ENCODE data around the gene SLC24A3.

The SLC24A3 gene

DNA sequence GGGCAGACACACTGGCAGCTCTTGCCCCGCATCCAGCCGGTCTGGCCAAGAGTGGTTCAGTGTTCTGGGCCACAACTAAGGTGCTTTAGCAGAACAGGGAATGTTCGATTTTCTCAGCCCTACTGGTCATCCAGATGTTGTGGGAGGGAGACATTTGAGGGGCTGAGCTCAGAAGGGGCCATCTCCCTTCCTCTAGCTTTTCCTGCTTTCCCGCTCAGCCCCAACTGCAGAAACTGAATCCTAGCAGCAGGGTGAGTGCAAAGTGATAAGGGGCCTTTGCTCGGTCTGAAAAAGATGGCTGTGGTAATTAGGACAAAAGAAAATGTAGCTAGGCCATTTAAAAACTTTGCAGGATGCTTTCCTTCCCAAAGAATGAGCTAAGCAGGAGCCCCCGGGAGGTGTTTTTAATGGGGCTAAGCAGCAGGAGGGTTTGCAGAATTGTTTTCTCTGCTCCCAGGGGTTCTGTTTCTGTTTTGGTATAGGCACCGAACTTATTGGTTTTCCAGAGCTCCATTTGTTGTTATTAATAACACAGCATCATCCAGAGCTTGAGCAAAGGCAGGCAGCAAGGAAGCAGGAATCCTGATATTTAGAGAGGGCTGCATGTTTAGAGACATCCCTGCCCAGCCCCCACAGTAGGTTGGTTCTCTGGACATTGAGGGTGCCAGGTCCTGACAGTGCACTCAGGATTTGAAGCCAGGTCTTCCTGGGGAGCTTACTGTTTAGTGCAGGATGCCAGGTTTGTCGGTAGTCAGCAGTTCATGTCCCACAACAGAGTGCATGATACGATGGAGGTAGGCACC, 210.9 kb downstream of the SLC24A3 start:
- no peak for DNase-seq (ENCODE audit: low read depth in 2 of 3, low spot score in 1 of 3)

DNA sequence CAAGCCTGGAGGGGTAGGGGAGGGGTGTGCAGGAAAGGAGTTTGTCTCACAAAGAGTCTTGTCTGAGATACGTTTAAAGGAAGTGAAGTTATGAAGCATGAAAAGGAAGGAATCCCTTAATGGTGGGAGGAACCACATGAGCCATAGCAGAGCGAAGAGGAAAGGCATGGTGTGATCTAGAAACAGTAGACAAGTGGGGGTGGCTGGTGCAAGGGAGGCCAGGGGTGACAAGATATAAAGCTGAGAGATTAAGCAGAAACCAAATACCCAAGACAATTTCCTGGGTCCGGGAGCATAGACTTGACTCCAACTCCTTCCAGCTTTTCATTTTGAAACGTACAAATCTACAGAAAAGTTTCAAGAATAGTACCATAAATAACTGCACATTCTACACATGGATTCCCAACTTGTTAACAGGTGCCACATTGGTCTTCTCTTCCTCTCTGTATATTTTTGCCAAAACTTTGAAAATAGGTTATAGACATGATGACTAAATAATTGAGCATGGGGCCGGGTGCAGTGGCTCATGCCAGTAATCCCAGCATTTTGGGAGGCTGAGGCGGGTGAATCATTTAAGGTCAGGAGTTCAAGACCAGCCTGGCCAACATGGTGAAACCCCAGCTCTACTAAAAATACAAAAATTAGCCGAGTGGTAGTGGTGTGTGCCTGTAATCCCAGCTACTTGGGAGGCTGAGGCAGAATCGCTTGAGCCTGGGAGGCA, 211.6 kb downstream of the SLC24A3 start:
- no peak for DNase-seq (ENCODE audit: low read depth in 2 of 3, low spot score in 1 of 3)

DNA sequence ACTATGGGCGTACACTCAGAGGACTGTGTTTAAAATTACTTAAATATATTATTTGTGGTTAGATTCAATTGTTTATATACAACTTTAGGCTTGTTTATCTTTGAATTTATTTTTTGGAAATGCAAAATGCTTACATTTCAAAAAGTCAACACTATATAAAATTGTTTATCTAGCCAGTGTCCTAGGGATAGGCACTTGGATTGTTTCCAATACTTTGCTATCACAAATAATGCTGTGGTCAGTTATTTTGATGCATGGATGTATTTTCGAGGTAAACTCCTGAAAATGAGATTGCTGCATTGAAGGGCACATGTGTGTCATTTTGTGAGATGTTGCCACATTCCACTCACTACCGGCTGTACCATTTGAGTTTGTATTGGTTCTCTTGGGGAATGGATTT, 213.9 kb downstream of the SLC24A3 start:
- DNase-seq (ENCODE audit: low read depth in 2 of 3, low spot score in 1 of 3): no peak

DNA sequence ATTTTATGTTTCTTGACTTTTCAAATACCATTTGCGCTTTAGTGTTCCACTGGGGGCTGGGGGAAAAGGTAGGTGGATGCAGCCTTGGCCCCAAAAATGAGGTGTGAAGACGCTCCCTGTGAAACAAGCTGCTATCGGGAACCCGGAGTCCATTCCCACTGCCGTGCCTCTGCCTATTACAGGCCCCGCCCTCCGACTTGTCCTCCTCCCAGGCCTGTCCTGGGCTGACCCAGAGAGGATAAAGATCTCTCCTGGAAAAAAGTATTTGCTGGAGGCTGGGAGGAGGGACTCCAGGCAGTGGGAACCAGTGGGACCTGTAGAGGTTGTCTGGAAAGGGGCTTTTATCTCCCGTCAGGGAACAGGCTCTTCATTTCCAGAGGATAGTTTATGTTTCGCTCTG, 215.0 kb downstream of the SLC24A3 start:
- DNase-seq (ENCODE audit: low read depth in 2 of 3, low spot score in 1 of 3): no peak

DNA sequence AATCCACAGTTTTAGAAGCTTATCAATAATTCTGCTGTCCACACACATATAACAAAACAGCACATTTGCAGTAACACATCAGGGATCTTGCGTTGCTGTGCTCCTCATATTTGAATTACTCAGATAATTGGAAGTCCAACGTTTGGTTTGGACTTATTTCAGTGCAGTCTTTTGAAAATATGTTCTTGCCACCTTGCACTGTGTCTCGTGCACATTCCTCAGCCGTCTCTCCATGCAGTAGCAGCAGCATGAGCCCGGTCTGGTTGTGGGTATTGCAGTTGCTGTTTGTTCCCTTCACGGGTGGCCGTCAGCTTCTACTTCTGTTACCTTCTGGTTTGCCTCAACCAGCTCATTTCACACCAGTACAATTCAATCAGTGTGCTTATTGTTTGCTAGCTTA, 215.5 kb downstream of the SLC24A3 start:
- no peak for DNase-seq (ENCODE audit: low read depth in 2 of 3, low spot score in 1 of 3)

DNA sequence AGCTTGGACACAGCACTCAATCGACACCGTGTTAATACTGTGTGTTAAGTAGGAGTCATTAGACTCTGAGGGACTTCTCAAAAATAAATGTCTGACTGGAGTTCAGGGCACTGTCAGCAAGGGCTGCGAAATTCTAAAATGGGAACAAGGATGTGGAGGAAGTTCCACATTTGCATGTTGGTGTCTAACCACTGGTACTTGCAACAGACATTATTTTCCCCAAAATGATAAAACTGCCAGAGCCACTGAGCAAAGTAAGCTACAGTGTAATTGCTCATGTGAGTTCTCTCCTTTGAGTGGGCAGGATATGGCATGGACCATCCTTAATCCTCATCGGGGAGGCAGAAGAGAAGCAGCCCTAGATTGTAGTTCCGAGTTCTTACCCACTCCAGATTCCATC, 215.9 kb downstream of the SLC24A3 start:
- DNase-seq (ENCODE audit: low read depth in 2 of 3, low spot score in 1 of 3): no peak

DNA sequence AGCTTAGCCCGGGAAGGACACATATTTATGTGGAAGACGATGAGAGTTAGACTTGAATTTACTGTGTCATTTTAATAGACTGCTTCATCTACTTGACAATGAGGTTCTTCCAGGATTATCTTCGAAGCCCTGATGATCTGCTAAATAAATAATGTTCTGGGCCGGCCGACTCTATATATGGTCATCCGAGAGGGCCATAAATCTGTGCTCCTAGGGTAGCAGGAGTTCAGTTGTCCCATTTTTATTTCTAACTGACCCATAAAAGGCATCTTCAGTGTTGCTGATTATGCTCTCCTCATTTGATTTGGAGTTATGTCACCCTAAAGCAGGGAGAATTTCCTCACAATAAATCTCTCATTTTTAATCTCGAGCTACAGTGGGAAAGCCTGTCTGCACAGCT, 217.1 kb downstream of the SLC24A3 start:
- no peak for DNase-seq (ENCODE audit: low read depth in 2 of 3, low spot score in 1 of 3)

DNA sequence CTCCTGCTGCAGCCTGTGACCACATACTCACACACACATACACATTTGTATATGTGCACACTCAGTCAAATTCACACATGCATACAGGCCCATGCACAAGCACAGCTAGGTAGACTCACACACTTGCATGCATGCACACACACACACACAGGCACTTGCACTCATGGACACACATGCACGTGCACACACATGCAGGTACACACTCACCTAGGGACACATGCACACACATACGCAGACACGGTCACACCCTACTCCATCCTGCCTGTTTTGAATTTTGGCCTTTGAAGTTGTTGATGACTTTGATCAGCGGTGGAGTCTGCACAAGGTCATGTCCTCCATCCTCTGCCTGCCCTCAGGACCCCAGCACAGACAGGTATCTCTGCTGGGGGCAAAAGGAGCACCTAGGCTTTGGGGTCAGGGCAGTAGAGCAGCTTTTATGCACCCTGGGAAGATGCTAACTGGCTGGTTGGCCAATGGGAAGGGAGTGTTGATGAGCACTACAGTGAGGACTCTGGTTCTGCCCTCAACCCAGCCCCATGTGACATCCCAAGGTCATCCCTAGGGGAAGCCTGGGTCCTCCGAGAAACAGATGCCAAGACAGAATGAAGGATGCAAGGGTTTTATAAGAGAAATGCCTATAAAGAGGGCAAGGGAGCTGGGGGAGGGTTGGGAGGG, 218.3 kb downstream of the SLC24A3 start:
- no peak for DNase-seq (ENCODE audit: low read depth in 2 of 3, low spot score in 1 of 3)

DNA sequence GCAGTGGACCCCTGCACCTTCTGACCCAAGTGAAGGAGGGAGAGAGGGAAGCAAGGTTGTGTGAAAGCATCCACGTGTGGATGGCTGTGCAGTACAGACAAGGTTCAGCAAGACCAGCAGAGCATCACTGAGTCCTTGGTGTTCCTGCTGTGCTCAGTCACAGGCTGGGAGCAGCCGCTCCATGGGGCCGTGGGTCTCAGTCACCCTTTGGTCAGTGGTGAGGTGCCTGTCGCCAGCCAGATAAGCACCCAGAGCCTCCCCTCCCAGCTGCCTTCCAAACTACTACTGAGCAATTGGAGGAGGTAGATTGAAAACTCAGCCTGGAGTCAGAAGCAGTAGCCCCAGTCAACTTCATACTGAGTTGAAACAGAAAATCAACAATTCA, 218.9 kb downstream of the SLC24A3 start:
- no peak for DNase-seq (ENCODE audit: low read depth in 2 of 3, low spot score in 1 of 3)

DNA sequence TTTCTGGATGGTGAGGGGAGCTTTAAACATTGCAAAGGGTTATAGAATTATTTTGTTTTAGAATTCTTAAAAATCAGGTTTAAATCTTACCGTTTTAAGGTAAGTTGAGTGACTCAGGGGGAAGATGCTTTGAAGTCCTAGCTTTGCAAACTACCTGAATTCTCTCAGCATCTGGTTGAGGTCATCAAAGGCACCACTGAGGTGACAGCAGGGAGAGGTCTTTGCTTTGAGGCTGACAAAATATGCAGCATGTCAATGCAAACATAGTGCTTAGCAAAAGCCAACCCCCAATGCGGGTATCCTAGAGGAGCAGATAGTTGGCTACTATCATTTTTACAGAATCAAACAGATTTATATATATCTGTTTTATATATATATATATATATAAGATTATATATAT, 219.5 kb downstream of the SLC24A3 start:
- no peak for DNase-seq (ENCODE audit: low read depth in 2 of 3, low spot score in 1 of 3)

DNA sequence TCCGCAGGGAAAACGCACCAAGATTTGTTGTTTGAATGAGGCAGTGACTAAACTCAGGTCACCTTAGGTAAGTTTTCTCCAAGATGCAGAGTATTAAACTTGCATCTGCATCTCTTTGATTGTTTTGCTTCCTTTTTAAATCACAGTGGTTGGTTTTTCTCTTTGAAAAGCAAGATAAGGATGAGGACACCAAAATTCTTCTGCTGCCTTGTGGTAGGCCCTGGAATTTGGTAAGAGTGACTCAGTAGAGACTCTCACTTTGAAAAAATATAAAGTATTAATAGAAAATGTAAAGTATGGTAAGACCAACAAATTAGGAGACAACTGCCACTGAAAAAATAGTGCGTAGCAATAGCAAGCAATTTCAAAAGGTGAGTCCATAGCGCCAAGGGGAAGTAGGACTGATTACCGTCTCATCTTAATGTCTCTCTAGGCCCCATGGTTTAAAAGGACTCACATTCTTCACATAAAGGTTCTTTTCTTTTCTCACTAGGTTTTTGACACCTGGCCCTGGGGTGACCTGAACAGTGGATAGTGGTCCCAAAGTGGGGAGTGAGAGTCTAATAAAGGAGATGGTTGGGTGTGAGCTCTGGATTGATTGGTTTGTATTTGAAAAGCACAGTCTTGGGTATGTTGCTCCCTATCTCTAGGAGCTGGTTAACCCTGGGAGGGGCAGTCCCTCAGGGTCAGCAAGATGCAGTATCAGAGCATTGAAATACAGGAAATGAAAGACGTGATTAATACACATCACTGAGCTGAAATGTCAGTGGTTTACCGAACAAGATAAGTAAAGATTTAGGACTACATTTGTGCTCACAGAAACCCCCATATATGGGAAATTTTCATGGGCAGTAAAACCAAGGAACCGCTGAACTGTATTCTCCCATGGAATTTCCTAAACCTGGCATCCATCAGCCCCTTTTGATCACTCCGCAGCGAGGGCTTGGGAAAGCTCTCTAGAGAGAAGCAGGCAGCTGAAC, 221.2 kb downstream of the SLC24A3 start:
- DNase-seq (ENCODE audit: low read depth in 2 of 3, low spot score in 1 of 3): no peak

DNA sequence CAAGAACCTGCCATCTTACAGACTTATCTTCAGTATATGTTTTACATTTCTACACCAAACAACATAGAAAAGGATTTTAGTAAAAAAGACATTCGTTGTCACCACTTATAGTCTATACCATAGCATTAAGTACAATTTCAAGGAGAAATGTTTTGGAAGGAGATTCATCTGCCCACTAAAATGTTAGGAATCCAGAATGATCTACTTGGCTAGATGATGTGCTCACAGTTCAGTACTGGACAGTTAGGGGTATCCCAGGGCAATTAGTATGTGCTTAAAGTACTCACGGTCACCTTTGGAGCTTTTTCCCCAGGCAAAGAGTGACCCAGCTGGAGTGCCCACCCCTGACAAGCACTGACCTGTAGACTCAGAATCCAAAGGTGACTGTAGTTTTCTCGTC, 222.9 kb downstream of the SLC24A3 start:
- DNase-seq (ENCODE audit: low read depth in 2 of 3, low spot score in 1 of 3): no peak

DNA sequence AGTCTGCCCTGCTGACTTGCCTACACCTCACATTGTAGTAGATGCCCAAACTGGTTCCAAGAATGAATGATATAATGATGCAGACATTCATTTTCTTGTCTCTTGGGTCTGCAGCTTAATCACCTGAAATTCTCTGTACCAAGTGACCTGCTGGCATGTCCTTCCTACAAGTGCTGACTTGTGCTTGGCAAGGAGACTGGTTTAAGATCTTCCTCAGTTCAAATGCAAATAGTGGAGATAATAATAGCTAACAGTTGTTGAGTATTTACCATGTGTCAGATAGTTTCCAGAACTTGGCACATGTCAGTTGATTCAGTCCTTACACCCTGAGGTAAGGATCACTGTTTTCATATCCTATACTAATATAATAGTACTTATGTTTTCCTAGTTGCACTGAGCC, 223.4 kb downstream of the SLC24A3 start:
- no peak for DNase-seq (ENCODE audit: low read depth in 2 of 3, low spot score in 1 of 3)

DNA sequence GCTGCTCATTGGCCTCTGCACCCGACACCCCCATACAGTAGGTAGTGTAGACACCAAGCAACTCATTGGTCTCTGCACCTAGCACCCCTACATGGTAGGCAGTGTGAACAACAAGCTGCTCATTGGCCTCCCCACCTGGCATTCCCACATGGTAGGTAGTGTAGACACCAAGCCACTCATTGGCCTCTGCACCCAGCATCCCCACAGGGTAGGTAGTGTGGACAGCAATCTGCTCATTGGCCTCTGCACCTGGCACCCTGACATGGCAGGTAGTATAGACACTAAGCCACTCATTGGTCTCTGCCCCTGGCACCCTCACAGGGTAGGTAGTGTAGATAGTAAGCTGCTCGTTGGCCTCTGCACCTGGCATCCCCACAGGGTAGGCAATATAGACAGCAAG, 226.0 kb downstream of the SLC24A3 start:
- DNase-seq (ENCODE audit: low read depth in 2 of 3, low spot score in 1 of 3): no peak

DNA sequence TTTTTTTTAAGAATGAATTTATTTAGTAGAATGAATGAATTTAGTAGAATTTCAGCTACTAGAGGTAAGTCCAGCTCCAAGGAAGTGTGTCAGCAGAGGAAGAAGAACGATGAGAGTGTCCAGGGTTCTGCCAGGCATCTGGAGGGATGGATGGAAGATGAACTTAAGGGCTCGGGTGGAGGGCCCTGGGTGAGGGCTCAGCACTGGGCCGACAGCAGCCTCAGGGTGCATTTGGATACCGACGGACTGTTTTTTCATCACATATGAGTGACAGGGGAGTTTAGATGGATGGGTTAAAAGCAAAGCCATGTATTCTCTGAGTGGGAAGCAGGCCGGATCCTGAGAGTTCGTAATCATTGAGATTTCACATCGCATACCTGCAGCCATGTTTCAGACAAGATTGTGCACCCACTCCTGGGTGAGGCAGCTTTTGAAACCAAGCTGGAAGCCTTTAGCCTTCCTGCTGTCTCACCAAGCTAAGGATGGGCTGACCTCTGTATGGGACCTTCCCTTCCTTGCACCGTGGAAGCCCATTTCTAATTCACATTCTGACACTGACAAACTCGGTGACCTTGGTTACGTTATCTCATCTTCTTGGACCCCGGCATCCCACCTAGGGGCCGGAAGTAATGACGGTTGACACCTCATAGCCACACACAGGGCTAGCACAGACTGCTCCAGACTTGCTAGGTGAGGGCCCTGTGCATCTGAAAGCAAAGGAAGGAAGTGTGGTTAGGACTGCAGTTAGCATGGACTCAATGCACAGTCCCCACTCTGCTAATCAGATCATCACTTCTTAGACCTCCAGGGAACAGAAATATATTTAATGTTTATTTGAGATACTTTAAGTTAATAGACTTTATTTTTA, 228.5 kb downstream of the SLC24A3 start:
- no peak for DNase-seq (ENCODE audit: low read depth in 2 of 3, low spot score in 1 of 3)

DNA sequence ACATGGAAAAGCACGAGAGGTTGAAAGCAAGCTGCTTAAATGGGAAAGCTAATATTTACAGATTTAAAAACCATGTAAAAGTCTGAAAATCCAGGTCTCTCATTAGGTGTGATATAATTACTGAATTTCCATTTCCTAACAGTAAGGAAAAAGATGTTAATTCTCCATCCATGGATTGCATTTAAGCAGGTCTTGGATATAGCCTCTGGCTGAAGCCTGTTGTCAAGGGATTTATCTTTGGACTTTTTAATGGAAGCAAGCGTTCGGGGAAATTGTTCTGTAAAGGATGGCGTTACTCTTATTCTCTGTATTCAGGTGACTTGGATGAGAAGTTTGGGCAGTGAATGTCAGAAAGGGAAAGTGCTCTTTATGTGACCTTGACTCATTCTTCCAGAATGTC, 233.8 kb downstream of the SLC24A3 start:
- no peak for DNase-seq (ENCODE audit: low read depth in 2 of 3, low spot score in 1 of 3)

DNA sequence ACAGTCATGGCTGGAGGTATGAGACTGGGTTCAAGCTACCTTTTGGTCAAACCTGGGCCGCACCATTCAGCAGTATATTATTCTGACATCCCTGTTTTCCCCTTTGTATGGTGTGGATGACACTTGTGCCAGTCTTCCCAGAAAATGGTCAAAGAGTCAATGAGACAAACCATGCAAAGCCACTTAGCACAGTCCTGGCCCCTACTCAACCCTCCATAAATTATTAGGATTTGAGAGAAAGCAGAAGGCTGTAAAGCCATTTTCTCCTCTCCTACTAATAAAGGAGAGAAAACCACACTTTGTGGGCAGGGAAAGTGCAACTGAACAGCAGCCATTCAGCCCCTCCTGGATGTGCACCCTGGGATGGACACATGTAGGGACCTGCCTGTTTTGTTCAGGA, 236.2 kb downstream of the SLC24A3 start:
- DNase-seq (ENCODE audit: low read depth in 2 of 3, low spot score in 1 of 3): no peak

DNA sequence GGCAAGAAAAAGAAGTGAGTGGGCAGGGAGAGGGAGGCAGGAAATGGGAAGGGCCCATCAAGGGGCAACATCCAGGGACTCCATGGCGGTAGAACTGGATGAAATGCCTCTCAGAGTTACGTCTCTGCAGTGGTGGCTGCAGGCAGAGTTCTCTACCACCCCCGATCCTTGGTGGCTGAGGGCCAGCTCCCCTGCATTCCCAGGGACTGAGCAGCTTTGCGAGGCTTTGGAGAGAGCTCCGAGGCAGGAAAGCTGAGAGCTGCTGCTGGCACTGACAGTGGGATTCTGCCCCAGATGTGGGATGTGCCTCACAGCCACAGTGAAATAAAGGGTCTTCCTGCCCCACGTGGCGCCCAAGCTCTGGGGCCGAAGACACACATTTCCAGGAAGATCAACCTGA, 236.6 kb downstream of the SLC24A3 start:
- DNase-seq (ENCODE audit: low read depth in 2 of 3, low spot score in 1 of 3): no peak

DNA sequence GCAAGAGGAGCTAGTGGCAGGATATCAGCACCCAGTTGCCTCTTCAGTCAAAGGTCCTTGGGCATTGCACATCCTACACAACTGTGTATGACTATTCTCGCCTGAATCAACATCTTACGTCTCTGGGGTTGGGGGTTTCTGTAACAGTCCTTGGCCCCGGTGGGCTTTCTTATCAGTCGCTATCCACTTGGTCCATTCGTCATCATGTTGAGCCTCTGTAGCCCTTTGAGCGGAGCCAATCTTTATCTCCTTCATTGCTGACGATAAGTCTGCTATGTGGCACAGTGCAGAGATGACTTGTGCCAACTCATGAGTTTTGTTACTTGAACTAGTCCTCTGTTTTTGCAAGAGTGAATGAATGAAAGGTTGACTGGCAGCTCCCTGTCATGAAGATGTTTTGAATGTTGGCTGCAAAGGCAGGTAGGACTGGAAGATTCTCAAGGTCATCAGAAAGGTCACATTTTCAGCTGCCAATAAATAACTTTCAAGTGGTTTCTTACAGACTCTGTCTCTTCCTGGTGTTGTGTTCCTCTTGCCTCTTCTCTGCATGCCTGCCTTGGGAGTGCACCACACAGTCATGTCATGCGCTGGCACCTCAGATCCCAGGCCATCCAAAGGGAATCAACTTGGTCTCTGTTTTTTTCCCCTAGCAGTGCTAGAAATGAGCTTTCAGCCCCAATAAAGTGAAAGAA, 238.9 kb downstream of the SLC24A3 start:
- DNase-seq (ENCODE audit: low read depth in 2 of 3, low spot score in 1 of 3): no peak

DNA sequence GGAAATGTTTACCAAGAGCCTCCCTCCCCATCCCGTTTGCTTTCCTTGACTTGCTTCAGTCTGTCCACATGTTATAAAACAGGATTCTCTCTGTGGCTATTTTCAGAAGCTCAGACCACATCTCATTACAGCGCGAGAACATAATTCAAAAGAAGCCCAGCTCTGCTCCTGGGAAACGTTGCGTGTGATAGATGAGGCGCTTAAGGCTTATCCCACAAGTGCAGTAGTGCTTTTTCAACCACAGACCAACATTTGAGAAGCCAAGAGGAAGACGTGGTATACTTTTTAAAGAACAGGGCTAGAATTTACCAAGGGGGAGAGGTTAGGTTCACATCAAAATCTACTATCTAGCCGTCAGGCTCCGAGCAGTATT, 239.5 kb downstream of the SLC24A3 start:
- DNase-seq (ENCODE audit: low read depth in 2 of 3, low spot score in 1 of 3): no peak

Data from stimulated activated CD4-positive, alpha-beta T cell treated with anti-CD3 and anti-CD28 coated beads, Interleukin-12 subunit alpha, Interleukin-12 subunit beta, amount 100 ng/mL, for 48 hours (primary cell).